Uterus (tissue), 4 donors: ENCODE results near the gene EML3. TPM values are rescaled to one million over a fixed set of nuclear protein-coding genes. Genes with fewer than 3 reads are reported as not detected.

Experiments used
- DNase-seq, 2 donors: peaks; one replicate each; pipeline ENCODE4 v3.0.0-alpha.2; 2019 to 2020
- H3K27ac ChIP-seq, 2 donors: fragments of 200-600 bp; sonication (generic); 1 replicate in 1 of 2; 2 replicates in 1 of 2; pipeline ENCODE4 v1.5.1; 2016 to 2018
- H3K27me3 ChIP-seq, 2 donors: fragments of 200-600 bp; sonication (generic); one replicate each; pipeline ENCODE4 v1.5.1; 2018 to 2019; ENCODE audit warnings: control low read depth in 1 of 2
- H3K36me3 ChIP-seq, 2 donors: fragments of 200-600 bp; sonication (generic); one replicate each; pipeline ENCODE4 v1.5.1; 2019; ENCODE audit warnings: control low read depth in 1 of 2
- H3K4me1 ChIP-seq, 2 donors: fragments of 200-600 bp; sonication (generic); one replicate each; pipeline ENCODE4 v1.5.1; 2018 to 2019; ENCODE audit warnings: control low read depth in 1 of 2
- H3K4me3 ChIP-seq, 2 donors: fragments of 200-600 bp; sonication (generic); 1 replicate in 1 of 2; 2 replicates in 1 of 2; pipeline ENCODE4 v1.5.1; 2018 to 2019; ENCODE audit warnings: mild to moderate bottlenecking in 1 of 2
- H3K9me3 ChIP-seq, 2 donors: fragments of 200-600 bp; sonication (generic); one replicate each; pipeline ENCODE4 v1.5.1; 2019; ENCODE audit warnings: control low read depth in 1 of 2
- POLR2A ChIP-seq, 2 donors: fragments of 450-650 bp; IDR thresholded peaks; one replicate each; pipeline ENCODE4 v1.6.1; 2016; ENCODE audit warnings: antibody characterized with exemption in 2 of 2, mild to moderate bottlenecking in 1 of 2, moderate library complexity in 1 of 2
- intact Hi-C: fragments of 100-400 bp; cut with DNase I; formaldehyde crosslinking; loops from one replicate; pipeline ENCODE4 v1.15.1; 2023; ENCODE audit warnings: low total_unique reads
- total RNA-seq, 4 donors: library from RNA; depleted of rRNA in 3 of 4; stranded (reverse); fragments of >200 nt in 3 of 4; gene quantifications; one replicate each; pipeline versions ENCODE4 v1.1.0 to v1.2.4, GENCODE V29; 2014 to 2023
- TF ChIP-seq, protein P1 (sequence below), 4 experiments: fragments of 200-600 bp in 2 of 4; fragments of 450-650 bp in 2 of 4; sonication (generic) in 2 of 4; IDR thresholded peaks; one replicate each; pipeline ENCODE4 v1.5.1; 2016 to 2019; ENCODE audit warnings: antibody characterized with exemption in 4 of 4, mild to moderate bottlenecking in 2 of 4, moderate library complexity in 1 of 4
- donor health status: DM: yes; HTN: yes; CAD: no.

The EML3 gene
- total RNA-seq, 4 donors from 2014 or later, result 17.9 to 126 (median 36.8) TPM

DNA sequence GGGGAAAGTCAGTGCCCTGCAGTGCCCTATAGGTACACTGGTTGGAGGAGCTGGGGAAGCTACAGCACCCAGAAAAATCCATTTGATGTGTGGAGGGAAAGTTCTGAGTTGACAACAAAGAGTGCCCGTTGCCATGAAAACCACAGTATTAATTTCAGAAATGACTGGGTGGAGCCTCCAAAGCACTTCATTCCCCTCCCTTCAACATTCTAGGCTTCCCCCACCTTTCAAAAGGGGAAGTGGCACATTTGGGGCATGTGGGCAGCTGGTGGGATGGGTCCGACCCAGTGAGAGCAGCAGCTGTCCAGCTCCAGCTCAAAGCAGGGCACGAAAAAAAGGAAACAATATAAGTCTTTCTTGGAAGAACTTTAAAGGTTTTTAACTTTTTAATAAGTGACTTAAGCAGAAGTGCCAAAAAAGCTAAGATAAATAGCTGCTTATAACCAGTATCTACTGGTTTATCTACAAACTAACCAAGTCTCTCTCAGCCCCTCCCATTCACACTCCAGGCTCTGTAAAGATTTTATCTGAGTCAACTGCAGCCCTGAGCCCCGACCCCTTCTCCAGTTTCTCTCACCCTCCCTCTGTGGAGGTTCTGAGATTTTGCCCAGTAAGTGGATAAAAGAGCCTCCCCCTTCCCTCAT, 57.0 kb downstream of the EML3 start:
- H3K4me3 ChIP-seq, result no peak overlapping the region
- H3K27me3 ChIP-seq, result no peaks in the 10 kb centered on the region
- intact Hi-C loops, result no loop called here
- no peaks in the 10 kb centered on the region for H3K9me3 ChIP-seq
- no peaks in the 10 kb centered on the region for H3K36me3 ChIP-seq
- H3K27ac ChIP-seq, result peak overlapping the region; percentile 92 to 98
- TF ChIP-seq, protein P1, sequence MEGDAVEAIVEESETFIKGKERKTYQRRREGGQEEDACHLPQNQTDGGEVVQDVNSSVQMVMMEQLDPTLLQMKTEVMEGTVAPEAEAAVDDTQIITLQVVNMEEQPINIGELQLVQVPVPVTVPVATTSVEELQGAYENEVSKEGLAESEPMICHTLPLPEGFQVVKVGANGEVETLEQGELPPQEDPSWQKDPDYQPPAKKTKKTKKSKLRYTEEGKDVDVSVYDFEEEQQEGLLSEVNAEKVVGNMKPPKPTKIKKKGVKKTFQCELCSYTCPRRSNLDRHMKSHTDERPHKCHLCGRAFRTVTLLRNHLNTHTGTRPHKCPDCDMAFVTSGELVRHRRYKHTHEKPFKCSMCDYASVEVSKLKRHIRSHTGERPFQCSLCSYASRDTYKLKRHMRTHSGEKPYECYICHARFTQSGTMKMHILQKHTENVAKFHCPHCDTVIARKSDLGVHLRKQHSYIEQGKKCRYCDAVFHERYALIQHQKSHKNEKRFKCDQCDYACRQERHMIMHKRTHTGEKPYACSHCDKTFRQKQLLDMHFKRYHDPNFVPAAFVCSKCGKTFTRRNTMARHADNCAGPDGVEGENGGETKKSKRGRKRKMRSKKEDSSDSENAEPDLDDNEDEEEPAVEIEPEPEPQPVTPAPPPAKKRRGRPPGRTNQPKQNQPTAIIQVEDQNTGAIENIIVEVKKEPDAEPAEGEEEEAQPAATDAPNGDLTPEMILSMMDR (IDR thresholded peaks at IDR 0.05), result no peak
- no peak for TF ChIP-seq POLR2A (IDR thresholded peaks at IDR 0.05)
- peaks cover 28 to 39% of the 10 kb centered on the region in 2 donors for H3K4me1 ChIP-seq
- no peak for DNase-seq

DNA sequence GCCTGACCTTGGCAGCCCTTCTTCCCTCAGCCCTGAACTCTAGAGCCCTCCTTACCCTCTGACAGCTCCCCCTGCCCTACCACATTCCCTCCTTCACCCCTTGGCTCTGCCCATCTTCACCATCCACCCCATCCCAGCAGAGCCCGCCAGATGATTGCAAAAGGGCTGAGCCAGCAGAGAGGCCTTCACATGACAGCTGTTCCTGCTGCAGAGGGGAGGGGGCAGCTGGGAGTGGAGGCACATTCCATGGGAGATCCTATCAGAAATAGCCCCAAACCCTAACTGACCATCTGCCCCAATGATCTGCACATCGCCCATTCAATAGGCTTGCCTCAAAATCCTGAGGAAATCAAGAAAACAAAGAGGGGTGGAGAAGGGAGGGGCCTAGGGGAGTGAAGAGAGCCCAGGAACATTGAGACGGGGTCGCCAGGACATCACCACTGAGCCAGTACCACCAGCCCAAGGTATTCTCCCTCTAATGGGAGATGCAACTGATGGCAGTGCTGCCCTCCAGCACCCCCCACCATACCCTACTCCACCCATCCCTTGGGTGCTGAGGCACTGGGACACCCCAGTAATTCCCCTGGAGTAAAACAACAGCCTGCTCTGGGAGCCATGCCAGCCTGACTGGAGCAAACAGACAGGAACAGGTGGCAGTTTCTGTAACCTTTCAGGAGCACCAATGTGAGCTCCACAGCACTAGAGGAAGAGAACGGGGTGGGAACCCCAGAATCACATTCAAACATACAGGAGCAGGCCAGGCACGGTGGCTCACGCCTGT, 58.0 kb downstream of the EML3 start:
- H3K27ac ChIP-seq, result peak overlapping the region; percentile 92 to 98
- H3K27me3 ChIP-seq, result no peaks in the 10 kb centered on the region
- no peaks in the 10 kb centered on the region for H3K9me3 ChIP-seq
- H3K36me3 ChIP-seq, result no peaks in the 10 kb centered on the region
- intact Hi-C loops, result no loop called here
- TF ChIP-seq POLR2A (IDR thresholded peaks at IDR 0.05), result no peak
- TF ChIP-seq, protein P1 (IDR thresholded peaks at IDR 0.05), result no peak
- H3K4me1 ChIP-seq, result peaks cover 28 to 39% of the 10 kb centered on the region in 2 donors
- no peak for DNase-seq
- H3K4me3 ChIP-seq, result no peak overlapping the region

- no peak for TF ChIP-seq POLR2A (IDR thresholded peaks at IDR 0.05)
- TF ChIP-seq, protein P1 (IDR thresholded peaks at IDR 0.05), result no peak
- Histone ChIP-seq H3K4me1 (peaks cover 28 to 39% of the 10 kb centered on the region in 2 donors), H3K36me3 (no peaks in the 10 kb centered on the region), H3K9me3 (no peaks in the 10 kb centered on the region), H3K27ac (peak overlapping the region; percentile 92 to 98), H3K4me3 (peak overlapping the region in 1 of 2 donors; percentile 0), H3K27me3 (no peaks in the 10 kb centered on the region)
- DNase-seq, result no peak
- intact Hi-C loops, result no loop called here
Observed at GRCh38 chr11:62553839-62554361, 58.7 kb downstream of the EML3 start.

DNA sequence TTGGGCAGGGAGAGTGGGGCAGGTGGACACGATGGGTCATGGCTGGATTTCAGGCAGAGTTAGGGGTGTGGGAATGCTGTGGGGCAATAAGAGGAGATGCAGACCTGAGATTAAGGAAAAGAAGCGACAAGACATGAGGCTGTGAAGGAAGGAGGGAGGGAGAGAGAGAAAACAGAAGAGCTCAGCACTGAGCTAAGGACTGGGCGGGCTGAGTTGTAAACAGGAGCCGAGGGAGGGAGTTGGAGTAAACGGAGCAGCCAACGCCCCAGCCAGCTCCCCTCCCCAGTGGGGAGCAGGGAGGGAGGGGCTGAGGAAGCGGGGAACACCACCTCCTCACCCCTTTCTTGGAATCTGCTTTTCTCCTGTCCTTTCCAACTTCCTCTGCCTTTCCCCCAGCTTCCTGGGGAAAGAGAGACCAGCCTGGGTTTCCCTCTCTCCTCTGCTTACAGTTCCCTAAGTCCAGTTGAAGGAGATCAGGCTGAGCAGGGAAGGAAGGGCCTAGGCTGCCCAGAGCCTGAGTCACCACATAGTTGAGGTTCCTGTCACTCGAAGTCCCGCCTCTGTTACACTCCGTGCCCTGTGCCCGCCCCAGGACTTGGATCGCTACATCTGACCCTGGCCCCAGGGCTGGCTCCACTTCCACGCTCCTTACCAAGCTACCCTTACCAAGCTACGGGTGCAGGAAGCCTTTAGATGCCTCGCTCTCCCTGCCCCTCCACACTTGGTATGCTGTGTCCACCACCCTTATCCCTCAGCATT, 59.3 kb downstream of the EML3 start:
- H3K27me3 ChIP-seq, result no peaks in the 10 kb centered on the region
- peak overlapping the region; percentile 0 to 6 for H3K4me3 ChIP-seq
- intact Hi-C loops, result no loop called here

More for the DNA sequence above, 59.3 kb downstream of the EML3 start:
- Histone ChIP-seq H3K36me3 (no peaks in the 10 kb centered on the region), H3K9me3 (no peaks in the 10 kb centered on the region), H3K27ac (peak overlapping the region; percentile 92 to 98), H3K4me1 (peaks cover 28 to 39% of the 10 kb centered on the region in 2 donors)
- peak; percentile 64 to 68 for TF ChIP-seq POLR2A (IDR thresholded peaks at IDR 0.05)
- TF ChIP-seq, protein P1 (IDR thresholded peaks at IDR 0.05), result no peak
- peak; percentile 86 to 90 for DNase-seq
